Erythroblast (primary cell): Measurements from ENCODE around the gene TRIM7.

Experiments
- GATA1 ChIP-seq: IDR thresholded peaks from 2 replicates; pipeline ENCODE4 v1.6.1; 2011; ENCODE audit warnings: low read depth, mild to moderate bottlenecking, control low read depth, low read length, moderate library complexity
- POLR2A ChIP-seq: IDR thresholded peaks from 2 replicates; pipeline ENCODE4 v1.6.1; 2011; ENCODE audit warnings: mild to moderate bottlenecking, low read length

DNA sequence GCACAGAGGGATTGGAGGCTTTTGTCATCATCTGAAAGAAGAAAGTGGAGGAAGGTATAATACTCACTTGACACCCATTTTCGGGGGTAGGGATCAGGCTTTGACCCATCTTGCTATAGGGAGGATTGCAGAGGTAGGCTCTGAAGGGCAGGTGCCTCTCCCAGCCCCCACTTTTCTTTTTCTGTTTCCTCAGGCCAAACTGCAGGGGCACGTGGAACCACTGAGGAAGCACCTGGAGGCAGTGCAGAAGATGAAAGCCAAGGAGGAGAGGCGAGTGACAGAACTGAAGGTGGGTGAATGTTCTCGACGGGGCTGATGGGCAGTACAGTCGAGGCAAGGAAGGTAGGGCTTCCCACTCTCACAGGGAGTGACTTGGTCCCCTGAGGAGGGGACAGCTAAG, 25.6 kb upstream of the TRIM7 start:
- TF ChIP-seq GATA1 (no peak), POLR2A (no peak)
